ENCODE measurements around the gene PFAS. TPM values are rescaled to one million over a fixed set of nuclear protein-coding genes. Genes with fewer than 3 reads are reported as not detected.

PFAS gene
- total and polyA plus RNA-seq, 12 donors: 8.6 to 17.9 (median 13.3) TPM

- Histone ChIP-seq H3K4me1 (peaks cover 7 to 57% (median 18%) of the 10 kb centered on the region in 9 donors), H3K4me3 (peak overlapping the region in 8 of 10 donors; percentile 11 to 49 (median 36)), H3K27me3 (no peaks in the 10 kb centered on the region), H3K9me3 (no peaks in the 10 kb centered on the region), H3K27ac (peak overlapping the region in 9 of 10 donors; percentile 56 to 74 (median 62)), H3K36me3 (peaks cover 0 to 39% (median 33%) of the 10 kb centered on the region in 9 donors)
- WGBS, 2 donors: 55 to 58% methylated on average over 20 of the region's 20 CpGs
- DNase-seq: peak in 1 of 2 donors; percentile 51
- no peak for ATAC-seq
- intact Hi-C loops (cut with DNase I): loop anchor here in 3 of 10 donors (2.0 to 10.0 kb wide), 4 partner anchors 21 to 149 kb away; partner anchors contain the start of genes HES7 (in 1 of the 3), KRABD2 (in 1 of the 3) and SLC25A35 (in 1 of the 3)
- no peak for TF ChIP-seq CTCF (IDR thresholded peaks at IDR 0.05)
Measured at GRCh38 chr17:8225813-8226535, 23.1 kb upstream of the PFAS start.

DNA sequence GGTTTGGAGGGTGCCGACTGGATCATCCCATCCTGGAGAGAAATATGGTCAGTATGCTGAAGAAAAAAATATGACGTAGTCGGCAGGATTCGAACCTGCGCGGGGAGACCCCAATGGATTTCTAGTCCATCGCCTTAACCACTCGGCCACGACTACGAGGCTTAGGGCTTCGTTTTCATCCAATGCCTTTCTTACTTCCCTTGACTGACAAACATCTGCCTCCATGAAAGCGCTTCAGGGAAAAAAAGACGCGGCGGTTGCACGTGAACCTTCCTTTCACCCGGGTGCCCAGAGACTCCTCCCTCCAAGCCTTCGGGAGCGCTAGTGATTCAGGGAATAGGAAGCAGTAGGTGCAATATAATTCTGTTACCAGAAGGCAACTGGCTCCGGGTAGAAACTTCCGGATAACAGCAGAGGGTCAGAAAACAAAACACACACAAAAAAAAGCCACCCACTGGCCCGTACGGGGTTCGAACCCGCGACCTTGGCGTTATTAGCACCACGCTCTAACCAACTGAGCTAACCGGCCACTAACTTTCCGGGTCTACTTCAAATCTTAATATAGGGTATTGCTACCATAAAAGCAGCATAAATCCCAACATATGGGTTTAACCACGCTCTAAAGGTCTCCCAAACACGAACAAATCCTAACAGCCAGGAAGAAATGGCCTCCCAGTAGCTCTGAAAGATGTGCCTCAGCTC is 22.4 kb upstream of the PFAS start:
- ATAC-seq (peak in 4 of 8 donors; percentile 0 to 5 (median 4)), DNase-seq (peak; percentile 48 to 81)
- Histone ChIP-seq H3K4me1 (peaks cover 7 to 53% (median 18%) of the 10 kb centered on the region in 9 donors), H3K27ac (peak overlapping the region in 9 of 10 donors; percentile 56 to 74 (median 62)), H3K9me3 (no peaks in the 10 kb centered on the region), H3K4me3 (peak overlapping the region in 8 of 10 donors; percentile 11 to 49 (median 36)), H3K27me3 (no peaks in the 10 kb centered on the region), H3K36me3 (peaks cover 4 to 46% (median 40%) of the 10 kb centered on the region in 9 donors)
- 6 to 8% methylated on average over 32 of the region's 32 CpGs for WGBS, 2 donors
- intact Hi-C loops (cut with DNase I): loop anchor here in 3 of 10 donors (2.0 to 10.0 kb wide), 4 partner anchors 20 to 148 kb away; partner anchors contain the start of genes HES7 (in 1 of the 3), KRABD2 (in 1 of the 3) and SLC25A35 (in 1 of the 3)
- TF ChIP-seq CTCF (IDR thresholded peaks at IDR 0.05): no peak

DNA sequence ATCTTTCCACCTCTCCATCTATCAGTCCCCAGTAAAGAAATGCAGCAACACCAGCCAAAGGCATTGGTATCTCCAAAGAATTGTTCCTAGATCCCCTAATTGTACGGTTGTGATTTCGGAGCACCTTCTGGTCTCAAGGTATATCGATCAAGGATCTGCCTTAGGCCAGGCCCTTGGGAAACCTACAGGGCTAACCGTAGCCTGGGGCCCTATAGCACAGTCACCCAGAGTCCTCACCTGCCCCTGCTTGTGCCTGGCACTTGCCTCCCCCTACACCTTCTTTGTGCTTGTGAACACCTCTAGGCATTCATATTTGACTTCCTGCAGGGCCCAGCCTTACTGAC is 21.9 kb upstream of the PFAS start:
- H3K27ac ChIP-seq: peak overlapping the region in 8 of 10 donors; percentile 57 to 74 (median 62)
- peaks cover 8 to 52% (median 45%) of the 10 kb centered on the region in 9 donors for H3K36me3 ChIP-seq
- TF ChIP-seq CTCF (IDR thresholded peaks at IDR 0.05): no peak
- intact Hi-C loops (cut with DNase I): loop anchor here in 3 of 10 donors (2.0 to 10.0 kb wide), 4 partner anchors 20 to 148 kb away; partner anchors contain the start of genes HES7 (in 1 of the 3), KRABD2 (in 1 of the 3) and SLC25A35 (in 1 of the 3)
- ATAC-seq (no peak), DNase-seq (no peak)
- H3K27me3 ChIP-seq: no peaks in the 10 kb centered on the region
- peak overlapping the region in 6 of 10 donors; percentile 28 to 49 (median 40) for H3K4me3 ChIP-seq
- 86 to 88% methylated on average over 4 of the region's 4 CpGs for WGBS, 2 donors
- peaks cover 7 to 48% (median 18%) of the 10 kb centered on the region in 9 donors for H3K4me1 ChIP-seq
- H3K9me3 ChIP-seq: no peaks in the 10 kb centered on the region

DNA sequence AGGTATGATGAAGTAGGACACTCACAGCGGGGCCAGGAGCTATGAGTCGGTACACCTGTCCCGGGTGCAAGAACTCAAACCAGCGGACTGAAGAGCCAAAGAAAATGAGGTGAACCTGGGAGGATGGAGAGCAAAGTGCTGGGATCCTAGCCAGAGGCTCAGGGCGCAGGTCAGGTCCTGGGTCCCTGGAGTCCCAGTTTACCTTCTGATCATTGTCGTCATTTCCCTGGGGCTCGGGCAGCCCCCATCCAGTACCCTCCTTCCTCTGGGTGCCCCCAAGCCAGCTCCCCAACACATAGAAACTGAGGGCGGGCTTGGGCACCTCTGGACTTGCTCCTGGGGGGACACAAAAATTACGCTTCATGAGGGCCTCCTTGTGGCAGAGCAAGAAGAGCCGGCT is 17.4 kb upstream of the PFAS start:
- Histone ChIP-seq H3K9me3 (no peaks in the 10 kb centered on the region), H3K4me3 (no peak overlapping the region), H3K4me1 (peaks cover 0 to 20% (median 8%) of the 10 kb centered on the region in 9 donors), H3K36me3 (peaks cover 8 to 97% (median 76%) of the 10 kb centered on the region in 9 donors), H3K27me3 (no peaks in the 10 kb centered on the region), H3K27ac (no peak overlapping the region)
- WGBS, 2 donors: 92 to 96% methylated on average over 10 of the region's 10 CpGs
- TF ChIP-seq CTCF (IDR thresholded peaks at IDR 0.05): no peak
- DNase-seq (no peak), ATAC-seq (no peak)
- intact Hi-C loops (cut with DNase I): loop anchor here in 1 of 10 donors (10.0 kb wide), 1 partner anchor 53 kb away; the partner anchor contains the start of gene RANGRF

Measured in heart right ventricle (tissue), 16 donors.